ENCODE results near the gene CATSPER4. TPM values are rescaled to one million over a fixed set of nuclear protein-coding genes. Genes with fewer than 3 reads are reported as not detected.

Gene CATSPER4
- total and polyA plus RNA-seq, 2 of the 8 experiments (the other 6 are each of a cell fraction or from before 2014, with no cell fraction given) = 0.65 to 0.83 TPM

- H2BK15ac ChIP-seq (ENCODE audit: low read length) = no peak overlapping the region
- 0 out of 2 replicates have a peak overlapping the region, but pooled peaks have one; percentile 61 for H2BK12ac ChIP-seq (ENCODE audit: low read depth, low read length)
- no peaks in the 10 kb centered on the region for H4K20me1 ChIP-seq (replicated peaks in 1 of 2; ENCODE audit: control insufficient read depth in 1 of 2, insufficient read depth in 2 of 2, low read length in 2 of 2)
- H2AK5ac ChIP-seq (ENCODE audit: low read depth, low read length) = no peak overlapping the region
- ChIA-PET CTCF (ENCODE audit: partially characterized antibody) (interaction anchor here (0.6 to 11.2 kb wide), 43 partner anchors 8 to 1801 kb away, joined by 3 to 154 read pairs (median 5); partner anchors contain the start of genes C1orf232, CATSPER4, CEP85 and CNKSR1), POLR2A (ENCODE audit: partially characterized antibody) (interaction anchor here (0.8 to 1.6 kb wide), 7 partner anchors 10 to 110 kb away, joined by 3 to 9 read pairs (median 3); partner anchors contain the start of gene PDIK1L)
- no peaks in the 10 kb centered on the region for H3K23me2 ChIP-seq (ENCODE audit: low read depth, low read length)
- no peak overlapping the region for H3K27ac ChIP-seq (ENCODE audit: low read depth, low read length)
- no peaks in the 10 kb centered on the region for H3K79me2 ChIP-seq (ENCODE audit: control insufficient read depth in 1 of 2, insufficient read depth in 2 of 2, low read length in 2 of 2)
- WGBS, 2 experiments (ENCODE audit: extremely low coverage in 1 of 2, insufficient coverage in 1 of 2, insufficient read length in 1 of 2, insufficient replicate concordance in 2 of 2, low coverage in 1 of 2, low lambda C conversion rate in 2 of 2, missing lambda C conversion rate in 1 of 2) = 32% methylated on average over 19 of the region's 19 CpGs; no CpG with 5 or more reads in 1 of the 2 experiments
- no peak overlapping the region for H3K14ac ChIP-seq (ENCODE audit: insufficient read length)
- H2AFZ ChIP-seq (ENCODE audit: low read length) = no peak overlapping the region
- H3K18ac ChIP-seq (ENCODE audit: extremely low read depth, low read length) = no peak overlapping the region
- H2BK5ac ChIP-seq (ENCODE audit: low read depth, low read length) = no peak overlapping the region
- DNase-seq (ENCODE audit: low read depth in 1 of 2, low spot score in 2 of 2) (peak in 1 of 2 experiments; percentile 85), FAIRE-seq (peak; percentile 93)
- H3K56ac ChIP-seq (replicated peaks; ENCODE audit: insufficient read length, low read depth, low read length) = no peak overlapping the region
- H3K4me2 ChIP-seq (ENCODE audit: insufficient read depth in 1 of 2, low read depth in 2 of 2, low read length in 2 of 2) = no peak overlapping the region
- H3K27me3 ChIP-seq (replicated peaks in 1 of 4; ENCODE audit: control insufficient read depth in 3 of 4, extremely low read depth in 1 of 4, insufficient read depth in 3 of 4, low read length in 3 of 4) = peaks cover 0 to 10% (median 4%) of the 10 kb centered on the region in 4 experiments; a peak in 4 of 7 replicates
- no peak overlapping the region for H3K23ac ChIP-seq (ENCODE audit: insufficient read length)
- no peak overlapping the region for H4K91ac ChIP-seq (replicated peaks; ENCODE audit: insufficient read length, low read length)
- no peak overlapping the region for H3K9ac ChIP-seq (replicated peaks in 1 of 4; ENCODE audit: extremely low read depth in 1 of 4, low read depth in 3 of 4, low read length in 3 of 4)
- no peaks in the 10 kb centered on the region for H3K36me3 ChIP-seq (ENCODE audit: control insufficient read depth in 2 of 4, insufficient read depth in 4 of 4, low read length in 3 of 4)
- H2BK20ac ChIP-seq (ENCODE audit: low read length) = no peak overlapping the region
- H3K4me3 ChIP-seq (ENCODE audit: extremely low read depth in 1 of 4, insufficient read depth in 2 of 4, low read depth in 3 of 4, low read length in 4 of 4) = no peak overlapping the region
- no peak overlapping the region for H4K5ac ChIP-seq (ENCODE audit: insufficient read length, low read depth, low read length)
- no peaks in the 10 kb centered on the region for H3K9me3 ChIP-seq (ENCODE audit: insufficient read depth in 2 of 2, low read depth in 1 of 2, low read length in 1 of 2)
- H3K4ac ChIP-seq (replicated peaks; ENCODE audit: insufficient read length, low read depth, low read length) = no peak overlapping the region
- H3K4me1 ChIP-seq (replicated peaks in 1 of 4; ENCODE audit: control insufficient read depth in 3 of 4, insufficient read depth in 4 of 4, low read length in 3 of 4) = no peaks in the 10 kb centered on the region
- no peak overlapping the region for H2BK120ac ChIP-seq (replicated peaks; ENCODE audit: low read depth, low read length)
- no peak overlapping the region for H4K8ac ChIP-seq (ENCODE audit: extremely low read depth, insufficient read depth, low read length)
- no peaks in the 10 kb centered on the region for H3K79me1 ChIP-seq (ENCODE audit: low read depth, low read length)
- TF ChIP-seq RAD21 (IDR thresholded peaks at IDR 0.05 in 1 of 2, conservative IDR thresholded peaks at IDR 0.05 in 1 of 2; ENCODE audit: low read depth in 2 of 2, low read length in 2 of 2) (peak; percentile 86 to 91), CBX5 (IDR thresholded peaks at IDR 0.05; ENCODE audit: low read depth, low read length) (no peak), KDM4A (IDR thresholded peaks at IDR 0.05; ENCODE audit: low read depth, low read length, severe bottlenecking) (no peak), YY1 (IDR thresholded peaks at IDR 0.05; ENCODE audit: low read depth, low read length) (0 out of 2 replicates have a peak, but pooled peaks have one; percentile 25), GABPA (IDR thresholded peaks at IDR 0.05; ENCODE audit: borderline replicate concordance, insufficient read depth, low read length) (peak; percentile 29; the same call in 1 of the 2 replicates), TBP (IDR thresholded peaks at IDR 0.05; ENCODE audit: low read depth, low read length) (peak; percentile 30; the same call in 1 of the 2 replicates), ZNF274 (IDR thresholded peaks at IDR 0.05; ENCODE audit: borderline replicate concordance, extremely low read depth, low read length) (no peak), EGR1 (IDR thresholded peaks at IDR 0.05; ENCODE audit: borderline replicate concordance, low read depth, low read length) (0 out of 2 replicates have a peak, but pooled peaks have one; percentile 29)
Measured at GRCh38 chr1:26145041-26145959, 45.1 kb upstream of the CATSPER4 start.

Measured in H1 (cell line).